ENCODE measurements around the gene C1QL2.

Gene C1QL2

GRCh38 chr2:119179202-119179601 lies 20.7 kb upstream of the C1QL2 start:
- DNase-seq (ENCODE audit: low spot score): no peak

GRCh38 chr2:119178776-119179175 lies 20.2 kb upstream of the C1QL2 start:
- DNase-seq (ENCODE audit: low spot score): no peak

GRCh38 chr2:119177838-119178190 lies 19.3 kb upstream of the C1QL2 start:
- DNase-seq (ENCODE audit: low spot score): no peak

- no peak for DNase-seq (ENCODE audit: low spot score)
Observed at GRCh38 chr2:119177171-119177837, 18.8 kb upstream of the C1QL2 start.

GRCh38 chr2:119175517-119175916 lies 17.0 kb upstream of the C1QL2 start:
- no peak for DNase-seq (ENCODE audit: low spot score)

DNA sequence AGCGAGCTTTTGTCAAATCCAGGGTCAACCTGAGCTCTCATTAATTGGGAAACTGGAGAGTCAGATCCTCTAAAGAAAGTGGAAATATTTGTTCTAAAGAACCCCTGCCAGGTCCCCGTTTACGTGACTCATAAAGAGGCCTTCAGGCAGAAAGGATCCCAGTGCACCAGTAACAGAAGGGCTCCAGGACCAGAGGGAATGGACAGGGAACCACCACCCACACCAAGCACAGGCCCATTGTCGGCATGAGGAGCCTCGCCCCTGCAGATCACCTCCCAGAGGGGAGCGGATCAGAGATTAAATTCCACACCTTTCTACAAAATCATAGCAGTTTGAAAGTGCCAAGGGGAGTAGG lies 16.4 kb upstream of the C1QL2 start:
- no peak for DNase-seq (ENCODE audit: low spot score)

- DNase-seq (ENCODE audit: low spot score): peak; percentile 71
Observed at GRCh38 chr2:119174216-119174992, 15.9 kb upstream of the C1QL2 start.

DNA sequence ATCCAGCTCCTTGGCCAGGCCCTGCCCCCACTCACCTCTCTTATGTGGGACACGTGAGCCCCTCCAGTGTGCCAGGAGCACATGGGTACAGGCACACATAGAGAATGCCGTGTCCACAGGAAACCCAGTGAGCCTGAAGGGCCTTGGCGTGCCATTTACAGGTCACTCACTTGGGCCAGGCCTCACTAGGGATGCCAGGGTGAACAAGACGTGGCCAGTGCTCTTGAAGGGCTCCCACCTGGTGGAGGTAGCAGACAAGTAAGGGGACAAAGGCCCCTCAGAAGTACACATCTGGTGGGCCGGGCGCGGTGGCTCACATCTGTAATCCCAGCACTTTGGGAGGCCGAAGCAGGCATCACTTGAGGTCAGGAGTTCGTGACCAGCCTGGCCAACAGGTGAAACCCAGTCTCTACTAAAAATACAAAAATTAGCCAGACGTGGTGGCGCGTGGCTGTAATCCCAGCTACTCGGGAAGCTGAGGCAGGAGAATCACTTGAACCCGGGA lies 15.1 kb upstream of the C1QL2 start:
- DNase-seq (ENCODE audit: low spot score): no peak

GRCh38 chr2:119170504-119170903 lies 12.0 kb upstream of the C1QL2 start:
- DNase-seq (ENCODE audit: low spot score): no peak

- DNase-seq (ENCODE audit: low spot score): no peak
Observed at GRCh38 chr2:119169717-119170116, 11.2 kb upstream of the C1QL2 start.

DNA sequence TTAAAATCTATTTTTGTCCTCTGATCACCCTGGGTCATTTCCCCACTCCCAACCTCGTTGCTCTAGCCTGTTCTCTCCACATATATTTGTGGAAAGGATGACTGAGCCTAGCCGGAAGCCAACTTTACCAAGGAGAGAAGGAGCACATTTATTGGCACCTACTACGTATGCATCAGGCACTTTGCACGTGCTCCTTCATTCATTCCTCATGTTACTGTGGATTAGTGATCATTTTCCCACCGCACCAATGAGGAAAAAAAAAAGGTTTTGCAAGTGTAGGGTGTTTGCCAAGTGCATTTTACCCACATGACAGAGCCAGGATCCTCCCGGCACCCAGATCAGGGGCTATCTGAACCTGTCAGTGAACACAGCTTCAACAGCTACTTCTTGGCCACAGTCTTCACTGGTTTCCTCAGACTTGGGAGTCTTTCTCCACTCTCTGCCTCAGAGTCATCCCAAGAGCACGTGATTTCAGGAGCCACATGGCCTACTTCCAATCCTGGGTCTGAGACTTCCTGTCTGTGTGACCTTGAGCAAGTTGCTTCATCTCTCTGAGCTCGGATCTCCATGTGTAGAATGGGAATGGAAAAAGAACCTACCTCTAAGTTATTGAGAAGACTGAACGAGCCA lies 1.9 kb upstream of the C1QL2 start:
- DNase-seq (ENCODE audit: low spot score): no peak

DNA sequence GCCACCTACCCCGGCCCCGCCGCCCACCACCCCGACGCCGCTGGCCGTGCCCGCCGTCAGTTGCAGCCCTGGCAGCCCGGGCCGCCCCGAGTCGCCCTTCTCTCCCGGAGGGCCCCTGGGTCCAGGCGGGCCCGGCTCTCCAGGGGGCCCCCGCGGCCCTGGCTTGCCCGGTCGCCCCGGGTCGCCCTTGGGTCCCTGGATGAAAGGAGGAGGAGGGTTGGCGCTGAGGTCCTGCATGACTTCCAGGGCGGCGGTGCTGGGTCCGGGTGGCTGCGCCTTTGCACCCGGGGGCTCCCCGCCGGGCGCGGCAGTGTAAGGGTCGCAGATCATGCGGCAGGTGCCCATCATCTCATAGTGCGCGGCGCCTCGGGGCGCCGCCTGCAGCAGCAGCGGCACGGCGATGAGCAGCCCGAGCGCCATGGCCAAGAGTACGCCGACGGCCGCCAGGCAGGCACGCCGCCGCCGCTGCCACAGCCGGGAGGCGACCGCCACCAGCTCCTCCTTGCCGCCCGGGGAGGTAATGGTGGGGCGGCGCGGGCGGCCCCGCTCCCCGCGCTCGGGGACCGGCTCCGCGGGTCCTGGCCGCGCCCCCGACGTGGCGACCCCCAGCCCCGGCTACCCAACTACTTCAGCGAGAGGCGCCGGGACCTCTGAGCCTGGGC lies 570 bp downstream of the C1QL2 start:
- DNase-seq (ENCODE audit: low spot score): no peak

DNA sequence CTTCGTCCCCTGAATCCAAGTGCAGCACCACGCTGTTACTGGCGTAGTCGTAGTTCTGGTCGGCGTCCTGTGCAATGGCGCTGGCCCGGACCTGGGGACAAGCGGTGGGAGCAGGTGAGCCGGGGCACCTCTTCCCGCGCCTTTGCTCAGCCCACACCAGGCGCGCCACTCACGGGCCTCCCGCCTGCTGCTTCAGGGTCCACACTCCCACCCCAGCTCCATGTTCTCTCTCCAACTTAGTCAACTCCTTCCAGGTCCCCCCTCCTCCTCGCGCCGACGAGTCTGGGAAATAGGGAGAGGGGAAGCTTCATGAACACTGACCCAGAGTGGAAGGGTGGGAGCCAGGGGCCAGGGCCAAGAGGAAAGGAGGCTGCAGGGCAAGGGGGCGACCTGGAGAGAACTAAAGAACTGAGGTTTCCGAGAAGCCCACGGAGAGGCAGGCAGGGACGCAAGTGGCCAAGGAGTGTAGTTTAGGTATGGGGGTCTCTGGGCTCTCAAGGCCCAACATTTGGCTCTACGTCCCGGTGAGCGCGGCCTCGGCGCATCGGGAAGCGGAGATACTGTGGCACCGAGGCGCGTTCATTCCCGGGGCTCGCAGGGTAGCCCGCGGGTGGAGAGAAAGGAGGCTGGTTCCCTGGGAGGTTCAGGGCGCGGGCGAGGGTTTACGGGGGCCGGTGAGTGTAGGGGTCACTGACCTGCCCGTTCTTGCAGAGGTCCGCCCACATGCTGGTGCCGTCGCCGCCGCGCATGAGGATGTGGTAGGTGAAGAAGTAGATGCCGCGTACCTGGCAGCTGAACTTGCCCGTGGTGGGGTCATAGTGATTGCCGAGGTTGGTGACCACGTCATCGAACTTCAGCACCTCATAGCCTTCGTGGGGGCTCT lies 1.4 kb downstream of the C1QL2 start:
- DNase-seq (ENCODE audit: low spot score): no peak

DNA sequence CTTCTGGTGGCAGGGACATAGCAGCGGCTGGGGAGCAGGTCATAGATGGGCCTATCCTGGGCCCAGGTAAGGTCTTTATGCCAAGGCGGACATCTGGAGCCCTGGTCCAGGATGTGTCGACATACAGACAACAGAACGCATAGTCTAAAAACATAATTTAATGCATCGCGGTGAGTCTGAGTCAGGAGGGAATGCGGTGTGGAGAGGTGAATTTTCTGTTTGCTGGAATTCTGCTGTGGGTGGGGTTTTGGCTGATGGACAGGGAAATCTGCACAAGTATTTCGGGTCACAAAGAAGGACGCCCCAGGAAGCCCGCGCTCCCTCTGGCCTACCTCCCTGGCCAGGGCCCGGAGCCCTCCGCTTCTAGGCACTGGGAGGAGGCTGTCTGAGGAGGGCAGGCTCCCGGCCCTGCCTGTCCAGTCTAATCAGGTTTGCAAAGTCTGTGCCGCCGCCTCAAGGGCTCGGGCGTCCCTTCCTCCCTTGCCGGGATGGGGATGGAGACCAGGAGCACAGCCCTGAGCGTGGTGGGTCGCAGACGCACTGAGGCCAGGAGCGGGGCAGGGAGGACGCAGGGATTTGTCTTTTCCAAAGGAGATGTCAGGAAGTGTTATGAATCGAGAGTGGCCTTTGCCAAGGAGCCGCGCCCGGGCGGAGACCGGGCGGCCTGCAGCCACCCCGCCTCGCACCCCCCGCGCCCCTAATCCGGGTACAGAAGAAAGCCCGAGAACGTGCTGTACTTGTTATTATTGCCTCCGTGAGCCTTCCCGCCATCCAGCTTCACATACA lies 2.3 kb downstream of the C1QL2 start:
- no peak for DNase-seq (ENCODE audit: low spot score)

DNA sequence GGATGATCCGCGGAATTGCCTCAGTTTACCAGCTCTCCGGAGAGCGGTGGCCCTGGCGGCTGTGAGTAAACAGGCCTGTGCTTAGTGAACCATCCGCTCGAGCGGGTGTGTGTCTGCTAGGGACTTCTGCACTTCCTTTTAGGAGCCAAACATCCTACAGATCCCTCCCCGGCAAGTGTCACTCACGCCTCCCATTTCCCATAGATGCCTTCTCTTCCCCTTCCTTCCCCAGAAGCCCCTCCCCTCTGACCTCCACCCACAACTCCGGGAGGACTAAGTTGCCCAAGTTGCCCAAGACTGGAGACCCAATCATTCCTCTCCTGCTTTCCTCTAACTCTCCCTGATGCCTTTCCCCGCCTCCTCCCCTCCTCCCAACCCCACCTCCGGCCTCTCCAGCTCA lies 2.9 kb downstream of the C1QL2 start:
- no peak for DNase-seq (ENCODE audit: low spot score)

DNA sequence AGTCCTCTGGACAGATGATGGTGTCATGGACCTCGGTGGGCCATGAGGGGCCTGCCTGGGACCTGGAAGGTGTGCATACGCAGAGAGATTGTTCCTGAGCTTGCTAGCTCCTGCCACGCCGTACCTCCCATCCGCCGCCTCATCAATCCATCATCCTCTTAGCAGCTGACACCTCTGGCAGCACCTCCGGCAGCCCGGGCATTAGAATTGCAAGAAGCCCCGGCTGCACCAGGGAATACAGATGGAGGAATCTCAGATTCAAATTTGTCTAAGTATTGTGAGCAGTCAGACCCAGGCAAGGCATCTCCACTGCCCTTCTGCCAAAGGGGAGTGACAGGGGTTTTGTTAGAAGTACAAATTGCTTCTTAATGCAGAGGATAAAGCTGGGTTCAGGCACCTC lies 4.5 kb downstream of the C1QL2 start:
- no peak for DNase-seq (ENCODE audit: low spot score)

GRCh38 chr2:119149611-119150010 lies 8.9 kb downstream of the C1QL2 start:
- no peak for DNase-seq (ENCODE audit: low spot score)

DNA sequence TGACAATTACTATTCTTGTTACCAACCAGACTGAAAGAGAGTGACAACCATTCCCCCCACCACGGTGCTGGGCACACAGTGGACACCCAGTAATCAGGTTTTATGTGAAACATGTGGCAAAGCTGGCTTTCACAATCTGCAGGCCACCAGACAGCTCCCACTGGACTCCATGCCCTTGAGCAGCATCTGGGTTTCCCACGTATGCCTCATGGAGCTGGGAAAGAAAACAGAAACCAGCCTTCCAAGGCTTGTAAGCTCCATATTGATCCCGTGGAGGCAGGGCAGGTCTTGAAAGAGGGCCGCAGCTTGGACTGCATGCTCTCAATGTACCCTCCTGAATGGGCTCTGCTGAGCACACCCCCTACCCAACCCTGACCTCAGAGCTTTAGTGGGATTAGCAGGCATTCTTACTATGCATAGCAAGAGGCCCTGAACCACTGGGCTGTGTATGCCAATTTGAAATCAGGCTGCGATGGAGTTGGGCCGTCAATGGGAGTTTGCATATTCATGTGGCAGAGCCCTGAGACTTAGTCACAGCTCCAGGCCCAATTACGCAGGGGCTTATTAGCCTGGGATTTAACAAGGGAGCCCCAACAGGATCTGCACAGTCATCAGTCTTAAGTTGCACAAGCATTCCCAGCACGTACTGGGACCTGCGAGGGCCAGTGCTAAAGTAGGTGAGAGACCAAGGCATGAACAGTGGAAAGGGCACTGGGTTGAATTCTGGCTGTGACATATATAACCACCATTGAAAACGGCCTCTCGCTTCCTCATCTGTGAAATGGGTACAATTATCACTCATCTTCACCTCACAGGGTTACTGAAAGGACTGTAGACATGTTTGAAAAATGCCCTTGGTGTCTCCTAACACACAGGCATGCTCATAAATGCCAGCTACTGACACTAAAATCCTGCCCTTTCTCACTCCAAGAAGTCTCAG lies 10.5 kb downstream of the C1QL2 start:
- DNase-seq (ENCODE audit: low spot score): no peak

- no peak for DNase-seq (ENCODE audit: low spot score)
Observed at GRCh38 chr2:119144806-119145205, 13.7 kb downstream of the C1QL2 start.

DNA sequence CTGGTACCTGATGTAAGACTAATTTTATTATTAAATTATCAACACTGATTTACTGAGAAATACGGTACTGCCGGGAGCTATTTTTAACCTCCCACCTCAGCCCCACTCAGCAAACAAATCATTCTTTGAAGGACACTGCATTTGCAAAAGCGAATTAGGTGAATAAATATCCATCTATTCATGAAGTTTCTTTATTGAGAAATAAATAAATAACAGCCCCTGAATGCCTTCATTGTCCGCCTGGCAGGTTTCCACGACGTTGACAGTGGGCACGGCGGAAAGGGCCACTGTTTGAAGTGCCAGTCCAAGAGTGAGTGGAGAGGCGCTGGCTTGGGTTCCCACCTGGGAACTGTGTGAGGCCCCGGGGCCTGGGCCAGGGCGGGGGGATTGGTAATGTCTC lies 15.7 kb downstream of the C1QL2 start:
- no peak for DNase-seq (ENCODE audit: low spot score)

Measured in NAMALWA (cell line).